HEK293 (cell line): Measurements from ENCODE around the gene MCRIP2.

Experiments
- CTCF ChIP-seq: fragments of 450-650 bp; formaldehyde crosslinking; IDR thresholded peaks from 2 replicates; pipeline ENCODE4 v1.5.1; 2016; ENCODE audit warnings: missing biosample characterization, missing genetic modification characterization
- TRIM28 ChIP-seq: IDR thresholded peaks from 2 replicates; pipeline ENCODE4 v1.6.1; 2011; ENCODE audit warnings: low read length, control low read depth, borderline replicate concordance
- ZBTB1 ChIP-seq: fragments of 450-650 bp; formaldehyde crosslinking; IDR thresholded peaks from 2 replicates; pipeline ENCODE4 v1.5.1; 2016; ENCODE audit warnings: missing biosample characterization, missing genetic modification characterization
- ZFP3 ChIP-seq: fragments of 450-650 bp; formaldehyde crosslinking; IDR thresholded peaks from 2 replicates; pipeline ENCODE4 v1.5.1; 2016; ENCODE audit warnings: low read depth, missing biosample characterization, missing genetic modification characterization
- ZNF175 ChIP-seq: fragments of 450-650 bp; formaldehyde crosslinking; IDR thresholded peaks from 2 replicates; pipeline ENCODE4 v1.5.1; 2016; ENCODE audit warnings: missing biosample characterization, missing genetic modification characterization
- ZNF214 ChIP-seq: fragments of 450-650 bp; formaldehyde crosslinking; IDR thresholded peaks from 2 replicates; pipeline ENCODE4 v1.5.1; 2017; ENCODE audit warnings: missing biosample characterization, mild to moderate bottlenecking, missing genetic modification characterization, borderline replicate concordance
- ZNF280C ChIP-seq: fragments of 450-650 bp; formaldehyde crosslinking; IDR thresholded peaks from 2 replicates; pipeline ENCODE4 v1.5.1; 2016; ENCODE audit warnings: missing biosample characterization, missing genetic modification characterization
- ZNF621 ChIP-seq: fragments of 450-650 bp; formaldehyde crosslinking; IDR thresholded peaks from 2 replicates; pipeline ENCODE4 v1.5.1; 2017; ENCODE audit warnings: missing biosample characterization, missing genetic modification characterization
- ZNF701 ChIP-seq: fragments of 450-650 bp; formaldehyde crosslinking; IDR thresholded peaks from 2 replicates; pipeline ENCODE4 v1.5.1; 2016; ENCODE audit warnings: missing biosample characterization, missing genetic modification characterization
- ZNF704 ChIP-seq: fragments of 450-650 bp; formaldehyde crosslinking; IDR thresholded peaks from 2 replicates; pipeline ENCODE4 v1.5.1; 2016; ENCODE audit warnings: missing biosample characterization, missing genetic modification characterization

GRCh38 chr16:625977-626765, 15.5 kb upstream of the MCRIP2 start:
- TF ChIP-seq ZNF175 (tag by site-specific recombination) (no peak), ZNF701 (tag by site-specific recombination) (no peak), ZNF280C (no peak), TRIM28 (no peak), ZFP3 (tag by site-specific recombination) (no peak), CTCF (tag by site-specific recombination) (no peak), ZBTB1 (tag by site-specific recombination) (no peak), ZNF214 (tag by site-specific recombination) (no peak), ZNF621 (tag by site-specific recombination) (no peak), ZNF704 (tag by site-specific recombination) (no peak)
